ENCODE data around the gene DCC.

The DCC gene

DNA sequence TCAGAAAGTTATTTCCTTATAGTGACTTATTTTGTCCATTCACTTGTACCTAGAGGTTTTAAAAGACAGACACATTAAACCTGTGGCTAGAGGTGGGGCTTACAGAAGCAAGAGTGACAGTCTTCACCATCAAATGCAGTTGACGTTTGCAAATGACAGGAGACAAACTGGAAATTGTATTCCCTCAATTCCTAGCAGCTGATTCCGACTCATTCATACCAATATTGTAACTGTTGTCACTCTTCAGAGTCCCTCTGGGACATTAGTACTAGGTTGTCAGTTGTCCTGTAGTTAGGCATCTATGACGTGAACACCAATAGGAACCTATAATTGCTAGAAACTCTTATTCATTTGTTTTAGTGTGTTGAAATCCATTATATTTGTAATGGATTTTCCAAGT, 794.7 kb downstream of the DCC start:
- DNase-seq: no peak

DNA sequence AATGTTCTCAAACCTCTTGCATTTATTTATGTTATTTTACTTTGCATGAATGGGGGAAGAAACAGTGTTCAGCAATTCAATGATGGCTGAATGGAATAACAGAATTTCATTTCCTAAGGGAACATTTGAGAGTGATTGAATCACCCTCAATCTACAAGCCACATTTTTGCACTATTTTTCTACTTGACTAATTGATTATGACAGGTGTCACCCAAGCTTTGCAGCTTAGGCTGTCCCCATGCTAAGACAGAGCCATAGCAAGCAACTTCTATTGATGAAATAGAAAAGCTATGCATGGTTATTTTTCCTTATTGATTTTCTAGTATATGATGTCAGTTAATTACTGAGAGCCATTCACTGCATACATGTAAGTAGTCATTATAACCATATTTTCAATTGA, 795.7 kb downstream of the DCC start:
- no peak for DNase-seq

DNA sequence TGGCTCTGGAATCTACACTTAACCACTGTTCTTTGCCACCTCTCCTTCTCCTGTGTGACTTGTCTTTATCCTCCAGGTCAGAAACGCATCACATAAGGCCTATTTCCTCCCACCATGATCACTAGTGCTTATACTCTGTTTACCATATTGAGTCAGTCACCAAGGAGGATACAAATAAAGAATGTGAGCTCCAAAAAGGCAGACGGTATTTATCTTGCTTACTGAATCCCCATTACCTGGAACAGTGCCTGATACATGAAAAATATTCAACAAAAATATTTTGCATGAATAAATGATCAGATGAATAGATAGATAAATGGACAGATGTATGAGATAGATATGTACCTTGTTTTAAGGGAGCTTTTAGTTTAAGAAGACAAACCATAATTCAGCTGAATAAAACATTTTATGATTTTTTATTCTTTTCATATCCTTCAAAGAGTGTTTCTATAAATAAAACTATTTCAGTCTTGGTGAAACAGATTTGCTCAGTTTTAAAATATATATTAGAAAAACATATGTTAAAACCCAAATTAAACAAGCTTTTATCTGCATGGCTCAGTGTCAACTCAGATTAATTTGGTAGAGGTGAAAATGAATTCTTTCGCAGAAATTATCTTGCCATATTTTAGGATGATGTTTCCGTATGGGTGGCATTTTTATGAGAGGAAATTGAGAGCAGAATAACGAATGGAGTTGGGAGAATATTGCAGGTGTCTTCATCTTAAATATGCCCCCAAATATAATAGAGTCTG, 799.9 kb downstream of the DCC start:
- DNase-seq: no peak

DNA sequence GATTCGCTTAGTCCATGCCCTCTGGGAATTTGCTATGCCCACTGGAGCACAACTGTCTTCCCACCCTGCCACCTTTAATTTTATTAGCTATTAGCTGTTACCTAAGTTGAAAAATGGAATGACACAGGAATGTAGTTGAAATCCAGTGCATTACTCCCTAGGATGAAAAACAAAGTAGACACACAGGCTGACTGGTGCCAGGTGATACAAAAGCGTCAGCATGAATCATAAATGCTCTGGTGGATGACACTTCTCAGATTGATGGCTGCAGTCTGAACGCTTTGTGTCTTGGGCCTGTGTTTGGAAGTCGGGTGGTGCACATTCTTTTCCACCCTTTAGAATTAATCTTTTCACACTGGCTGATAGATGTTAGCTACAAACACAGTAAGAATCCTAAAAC, 802.0 kb downstream of the DCC start:
- DNase-seq: no peak

DNA sequence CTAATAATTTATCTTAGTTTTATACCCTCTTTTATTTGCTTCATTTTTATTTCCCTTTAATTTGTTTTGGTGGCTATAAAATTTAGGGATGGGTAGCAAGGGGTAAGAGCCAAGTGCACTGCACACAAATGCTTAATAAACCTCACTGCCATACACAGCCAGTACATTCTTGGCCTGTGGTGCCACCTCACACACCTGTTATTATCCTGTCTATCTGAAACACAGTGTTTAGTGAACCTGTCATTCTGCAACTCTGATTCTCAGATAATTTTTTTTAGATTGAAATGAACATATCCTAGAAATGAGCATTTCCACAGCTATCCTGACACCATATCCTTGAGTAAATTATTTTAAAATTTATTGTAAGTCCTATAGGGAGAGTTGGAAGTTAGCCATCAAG, 807.5 kb downstream of the DCC start:
- DNase-seq: no peak

DNA sequence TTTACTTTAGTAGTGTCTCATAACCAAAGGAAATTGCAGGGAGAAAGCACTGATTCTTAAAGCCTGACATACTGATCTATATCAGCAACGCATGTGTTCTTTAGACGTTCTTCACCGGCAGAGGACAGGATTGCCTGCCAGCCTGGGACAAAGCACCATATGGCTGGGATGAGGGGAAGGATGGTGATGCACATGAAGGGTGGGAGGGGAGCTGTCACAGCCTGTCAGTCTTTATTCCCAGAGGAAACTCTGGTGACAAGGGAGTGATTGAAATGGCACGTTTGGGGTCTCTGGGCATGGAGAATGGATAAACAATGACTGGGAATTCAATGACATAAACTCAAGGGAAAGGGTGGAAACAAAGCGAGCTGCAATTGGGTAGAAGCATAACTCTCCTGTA, 808.1 kb downstream of the DCC start:
- no peak for DNase-seq

DNA sequence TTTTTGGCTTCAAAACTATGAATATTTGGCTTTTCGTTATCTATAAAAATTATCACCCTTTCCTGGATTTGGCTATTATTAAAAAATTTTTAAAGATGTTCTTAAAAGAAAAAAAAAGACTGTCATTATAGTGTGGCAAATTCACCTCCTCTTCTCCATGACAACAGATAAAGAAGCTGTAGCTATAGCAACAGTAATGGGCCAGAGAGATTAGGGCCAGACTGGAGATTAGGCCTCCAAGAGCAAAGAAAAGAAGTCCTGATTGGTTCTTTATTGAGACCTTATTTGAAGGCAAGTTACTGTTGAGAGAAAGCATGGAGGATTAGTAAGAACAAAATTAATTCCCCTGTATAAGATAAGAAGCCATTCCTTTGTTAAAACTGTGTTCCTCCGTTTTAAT, 812.5 kb downstream of the DCC start:
- no peak for DNase-seq

DNA sequence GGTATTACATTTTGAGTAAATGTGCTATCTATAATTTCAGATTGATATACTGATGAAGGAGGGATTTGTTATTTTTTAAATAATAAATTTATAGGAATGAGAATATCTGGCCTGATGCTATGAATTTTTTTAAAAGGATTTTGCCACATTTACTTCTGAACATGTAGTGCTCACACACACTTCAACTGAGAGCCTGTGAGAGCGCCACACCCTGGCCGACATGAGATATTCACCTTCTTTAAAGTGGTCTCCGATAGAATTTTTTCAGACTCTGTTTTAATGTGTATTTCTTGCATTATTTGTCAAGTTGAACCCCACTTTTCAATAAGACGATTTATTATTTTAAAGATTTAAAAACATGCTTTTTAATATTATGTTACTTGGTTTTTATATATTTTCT, 813.3 kb downstream of the DCC start:
- no peak for DNase-seq

DNA sequence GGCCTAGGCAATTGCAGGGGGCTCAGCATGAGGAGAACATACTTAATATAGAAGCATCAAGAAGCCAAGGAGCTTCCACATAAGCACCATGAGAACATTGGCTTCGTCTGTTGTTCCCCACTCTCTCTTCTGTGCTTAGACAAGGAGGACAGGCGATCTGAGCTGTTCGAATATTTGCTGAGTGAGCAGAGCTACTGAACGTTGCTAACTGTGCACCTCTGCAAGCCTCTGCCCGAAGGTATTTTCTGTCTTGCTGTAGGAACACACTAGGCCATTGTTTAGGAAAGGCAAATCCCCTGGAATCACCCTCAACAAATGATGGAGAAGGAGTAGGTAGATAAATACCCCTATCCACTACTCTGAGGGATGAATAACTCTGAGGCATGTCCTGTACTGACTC, 813.8 kb downstream of the DCC start:
- no peak for DNase-seq

DNA sequence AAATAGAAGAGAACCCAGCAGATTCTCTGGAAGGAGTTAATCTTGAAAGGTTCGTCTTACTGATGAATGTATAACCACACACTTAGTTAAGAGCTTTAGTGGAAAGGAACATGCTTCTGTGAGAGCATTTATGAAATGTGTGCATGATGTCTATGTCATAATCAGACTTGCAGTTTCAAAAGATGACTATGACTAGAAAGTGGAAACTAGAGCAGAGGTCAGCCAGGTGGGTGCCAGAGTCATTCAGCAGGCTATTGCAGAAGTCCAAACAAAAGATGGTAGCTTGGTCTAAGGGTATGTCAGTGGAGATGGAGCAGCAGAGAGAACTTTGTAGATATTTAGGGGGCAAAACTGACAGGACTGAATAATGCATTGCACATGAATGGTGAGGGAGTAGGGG, 825.8 kb downstream of the DCC start:
- DNase-seq: no peak

DNA sequence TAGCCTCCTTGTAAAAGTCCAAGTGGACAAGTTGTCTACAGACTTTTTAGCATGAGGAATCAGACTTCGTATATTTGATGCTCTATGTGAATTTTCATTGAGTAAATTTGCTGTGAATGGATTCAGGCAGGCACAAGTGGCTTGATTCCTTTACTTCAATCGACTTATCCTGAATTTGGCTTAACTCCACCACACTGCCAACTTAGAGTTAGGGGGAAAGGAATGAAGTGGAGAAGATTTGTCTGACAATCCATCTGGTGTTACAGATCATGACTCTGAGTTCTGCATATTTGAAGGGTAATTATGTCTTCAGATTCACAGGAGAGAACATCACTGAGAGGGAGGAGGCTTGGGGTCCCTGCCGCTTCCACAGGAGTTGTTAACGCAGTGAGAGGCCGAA, 829.3 kb downstream of the DCC start:
- no peak for DNase-seq

DNA sequence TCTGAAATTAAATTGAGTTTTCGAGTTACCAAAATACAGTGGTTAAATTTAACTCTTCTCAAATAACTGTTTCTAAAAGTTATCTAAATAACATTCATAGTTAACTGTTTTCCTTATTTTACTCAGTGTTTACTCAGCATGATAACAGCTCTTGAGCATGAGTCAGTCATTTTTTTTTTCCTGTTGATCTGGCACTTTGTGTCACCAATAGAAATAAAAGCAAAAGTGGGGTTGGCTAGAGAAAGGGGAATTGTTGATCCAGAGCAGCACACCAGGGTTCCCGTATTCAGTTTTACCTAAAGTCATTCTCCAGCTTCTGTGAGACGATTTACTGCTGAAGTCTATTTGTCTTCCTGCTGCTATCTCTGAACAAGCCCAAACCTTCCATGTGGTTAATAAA, 851.6 kb downstream of the DCC start:
- DNase-seq: no peak

DNA sequence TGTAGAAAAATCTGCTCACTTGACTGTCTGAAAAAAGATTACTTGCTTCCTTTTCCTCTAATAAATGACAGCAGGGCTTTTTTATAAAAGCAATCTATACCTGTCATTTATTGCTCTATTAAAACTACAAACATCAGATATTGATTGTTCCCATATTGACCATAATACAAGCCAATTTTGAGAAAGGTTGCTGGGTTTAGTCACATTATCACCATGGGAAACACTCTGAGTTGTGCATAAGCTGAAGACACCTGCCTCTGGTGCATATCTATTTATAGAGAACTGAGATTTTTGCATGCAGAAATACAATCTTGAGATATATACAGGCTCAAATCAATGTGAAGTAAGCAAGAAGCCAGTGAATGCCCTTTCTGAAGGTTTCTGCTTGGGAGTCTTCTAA, 853.9 kb downstream of the DCC start:
- no peak for DNase-seq

DNA sequence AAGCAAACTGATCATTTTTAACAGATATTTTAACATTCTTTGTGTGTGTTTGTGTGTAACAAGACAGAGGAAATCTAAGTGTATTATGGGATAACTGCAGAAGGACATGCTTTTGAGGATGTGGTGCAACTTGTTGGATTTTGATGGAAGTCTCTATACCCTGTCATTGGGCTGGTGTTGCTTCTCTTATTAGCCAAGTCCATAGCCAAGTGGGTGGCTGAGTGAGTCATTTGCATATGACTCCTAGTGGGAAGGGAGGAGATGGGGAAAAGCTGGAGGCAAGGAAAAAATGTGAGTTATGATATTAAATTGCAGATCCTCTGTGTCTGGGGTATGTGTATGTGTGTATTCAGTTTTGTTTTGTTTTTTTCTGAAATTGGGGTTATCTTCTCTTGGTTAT, 879.9 kb downstream of the DCC start:
- no peak for DNase-seq

DNA sequence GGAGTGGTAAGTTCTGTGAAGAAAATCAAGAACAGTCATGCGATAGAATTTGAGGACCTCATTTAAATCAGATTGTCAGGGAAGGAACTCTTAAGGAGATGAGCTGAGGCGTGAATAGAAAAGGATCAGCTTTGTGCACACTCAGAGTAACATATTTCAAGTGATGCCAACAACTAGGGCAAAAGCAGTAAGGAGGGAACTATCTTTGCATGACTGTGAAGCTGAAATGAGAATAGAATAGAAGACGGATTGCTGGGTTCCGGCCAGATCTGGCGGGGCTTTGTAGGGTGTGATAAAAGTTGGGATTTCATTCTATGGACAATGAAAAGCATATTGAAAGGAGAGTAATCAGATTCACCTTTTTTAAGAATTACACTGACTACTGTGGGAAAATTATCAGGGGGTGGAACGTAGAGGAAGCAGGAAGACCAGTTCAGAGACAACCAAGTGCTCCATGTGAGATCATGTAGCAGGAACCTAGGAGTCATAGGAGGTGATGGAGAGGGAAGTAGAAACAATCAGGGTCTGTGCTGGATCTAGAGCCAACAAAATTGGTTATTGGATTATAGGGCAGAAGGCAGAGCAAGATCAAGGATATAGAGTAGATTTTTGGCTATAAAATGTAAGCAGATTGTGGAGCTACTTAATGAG, 884.3 kb downstream of the DCC start:
- no peak for DNase-seq

DNA sequence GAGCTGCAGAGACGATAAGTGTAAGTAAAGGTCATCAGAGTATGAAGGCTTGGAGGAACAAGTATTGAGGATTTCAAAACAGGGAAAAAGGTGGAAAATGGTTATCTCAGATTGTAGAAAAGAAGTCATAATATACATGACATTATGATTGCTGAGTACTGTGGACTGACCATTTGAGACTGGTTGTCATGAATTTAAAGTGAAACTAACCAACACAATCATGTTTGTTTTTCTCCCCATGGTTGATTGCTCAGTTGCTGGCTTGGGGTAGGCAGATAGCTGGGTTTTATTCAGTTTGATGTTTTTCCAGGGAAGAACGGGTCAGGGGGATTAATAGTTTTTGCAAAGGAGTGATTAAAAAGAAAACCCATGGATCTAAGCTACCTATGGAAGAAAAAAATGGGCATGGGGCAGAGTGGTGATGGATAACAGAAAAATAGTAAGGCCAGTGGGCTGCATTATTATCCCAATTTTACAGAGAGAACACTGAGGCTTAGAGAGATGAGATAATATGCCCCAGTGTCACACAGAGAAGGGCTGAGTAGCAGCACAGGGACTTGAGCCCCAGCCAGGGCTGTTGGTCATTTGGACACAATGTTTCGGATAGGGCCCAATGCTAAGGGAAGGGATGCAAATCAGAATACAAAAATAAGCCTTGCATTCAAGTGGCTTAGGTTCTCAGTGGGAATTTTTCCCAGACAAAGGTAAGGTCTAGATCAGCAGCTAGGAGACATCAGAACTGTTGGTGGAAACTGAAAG, 885.7 kb downstream of the DCC start:
- DNase-seq: no peak

DNA sequence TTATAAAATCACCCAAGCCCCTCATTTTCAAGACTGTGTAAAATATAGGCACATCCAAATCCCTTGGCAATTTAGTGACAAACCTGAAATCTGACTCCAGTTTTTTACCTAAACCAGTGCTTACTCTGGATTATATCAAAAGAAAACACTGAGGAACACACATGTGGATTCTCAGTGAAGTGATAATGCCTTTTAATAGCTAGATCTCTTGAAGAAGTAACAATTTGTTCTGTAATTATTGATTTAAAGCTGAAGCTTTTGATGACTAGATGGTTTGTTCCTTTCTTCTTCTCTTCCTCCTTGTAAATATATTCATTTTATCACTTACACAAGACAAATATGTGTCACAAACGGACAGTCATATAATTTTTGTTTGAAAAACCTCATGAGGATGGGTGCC, 894.6 kb downstream of the DCC start:
- DNase-seq: no peak

DNA sequence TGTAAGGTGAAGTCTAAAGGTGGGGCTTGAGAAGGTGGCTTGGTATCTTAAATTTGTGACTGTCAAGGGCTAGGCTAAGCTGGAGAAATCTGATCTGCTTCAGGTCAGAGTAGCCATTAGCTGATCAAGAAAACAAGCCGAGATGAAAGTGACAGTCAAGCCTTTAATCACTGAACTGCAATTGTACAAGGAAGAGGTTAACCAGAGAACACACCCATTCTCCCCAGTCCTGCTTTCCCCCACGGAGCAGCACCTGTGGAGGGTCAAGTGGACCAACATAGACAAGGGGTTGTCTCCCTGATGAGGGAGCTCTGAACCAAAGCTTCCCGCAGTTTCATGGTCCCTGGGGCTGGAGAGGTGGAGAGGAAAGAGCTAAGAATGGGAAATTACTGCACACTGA, 901.2 kb downstream of the DCC start:
- no peak for DNase-seq

DNA sequence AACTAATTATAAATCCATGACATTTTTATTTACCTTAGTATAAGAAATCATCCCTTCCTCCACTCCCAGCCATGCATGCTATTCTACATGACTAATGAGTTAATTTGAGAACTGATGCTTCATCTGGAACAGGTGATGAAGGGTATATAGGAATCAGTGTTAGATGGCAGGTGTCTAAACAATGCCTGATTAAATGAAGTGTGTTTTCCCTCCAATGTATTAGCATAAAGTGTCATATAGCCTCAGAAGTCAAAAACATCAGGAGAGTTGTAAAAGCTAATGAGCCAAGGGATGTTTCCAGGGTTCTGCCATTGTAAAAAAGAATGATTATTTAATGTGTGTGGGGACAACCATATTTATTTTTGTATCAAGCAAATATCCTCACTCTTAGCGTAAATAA, 913.8 kb downstream of the DCC start:
- no peak for DNase-seq

DNA sequence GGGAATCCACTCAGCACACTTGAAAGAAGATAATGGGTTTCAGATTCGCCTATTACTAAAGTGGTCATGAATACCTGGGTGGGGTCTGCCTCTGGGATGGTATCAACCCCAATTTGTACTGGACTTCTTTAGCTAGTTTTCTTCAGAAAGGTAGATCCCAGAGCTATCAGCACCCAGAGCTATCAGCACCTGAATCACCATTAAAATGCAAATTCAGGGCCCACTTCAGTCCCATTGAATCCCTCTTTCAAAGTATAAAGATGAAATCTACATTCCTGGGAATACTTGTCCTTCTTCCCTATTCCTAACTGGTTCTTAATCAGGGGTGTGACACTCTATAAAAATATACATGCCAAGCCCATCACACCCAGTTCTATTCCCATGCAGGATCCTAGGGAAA, 914.3 kb downstream of the DCC start:
- DNase-seq: no peak

DNA sequence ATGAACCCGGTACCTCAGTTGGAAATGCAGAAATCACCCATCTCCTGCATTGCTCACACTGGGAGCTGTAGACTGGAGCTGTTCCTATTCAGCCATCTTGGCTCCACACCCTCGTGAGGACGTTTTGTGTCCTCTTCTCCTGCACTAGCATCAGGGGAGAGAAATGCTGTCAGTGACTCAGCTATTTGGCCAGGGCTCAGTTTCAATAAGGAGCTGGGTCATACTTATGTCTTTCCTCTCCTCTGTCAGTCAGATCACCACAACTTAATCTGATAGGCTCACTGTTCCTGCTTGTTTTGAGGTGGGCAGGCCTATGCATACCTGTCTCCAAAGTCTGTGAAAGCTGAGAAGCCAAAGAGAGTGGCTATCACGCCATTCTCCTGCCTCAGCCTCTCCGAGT, 921.2 kb downstream of the DCC start:
- no peak for DNase-seq

DNA sequence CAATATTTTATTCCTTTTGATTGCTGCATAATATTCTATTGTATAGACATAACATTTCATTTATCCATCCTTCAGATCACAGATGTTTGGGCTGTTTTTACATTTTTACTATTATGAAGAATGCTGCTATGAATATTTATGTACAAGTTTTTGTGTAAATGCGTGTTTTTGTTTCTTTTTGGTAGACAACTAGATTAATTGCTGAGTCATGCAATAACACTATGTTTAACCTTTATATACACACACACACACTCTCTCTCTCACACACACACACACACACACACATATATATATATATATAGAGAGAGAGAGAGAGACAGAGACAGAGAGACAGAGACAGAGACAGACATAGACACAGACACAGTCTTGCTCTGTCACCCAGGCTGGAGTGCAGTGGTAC, 926.9 kb downstream of the DCC start:
- DNase-seq: no peak

DNA sequence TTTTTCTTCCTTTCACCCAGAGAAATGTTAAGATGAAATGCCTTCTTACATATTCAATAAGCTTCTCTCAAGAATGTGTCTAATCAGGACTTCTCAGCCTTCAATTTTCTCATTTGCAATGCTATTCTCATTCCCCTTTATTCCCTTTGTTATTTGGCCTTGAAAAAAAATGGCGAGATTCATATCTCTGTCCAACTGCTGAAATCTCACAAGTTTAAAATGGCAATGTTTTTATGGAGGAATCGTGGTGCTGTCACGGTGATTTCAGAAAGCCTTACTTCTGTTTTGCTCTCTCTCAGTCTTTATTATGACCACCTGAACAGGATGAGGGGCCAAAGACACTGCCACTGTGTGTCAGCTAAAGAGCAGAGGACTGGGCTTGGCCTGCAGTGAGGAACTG, 928.5 kb downstream of the DCC start:
- no peak for DNase-seq

DNA sequence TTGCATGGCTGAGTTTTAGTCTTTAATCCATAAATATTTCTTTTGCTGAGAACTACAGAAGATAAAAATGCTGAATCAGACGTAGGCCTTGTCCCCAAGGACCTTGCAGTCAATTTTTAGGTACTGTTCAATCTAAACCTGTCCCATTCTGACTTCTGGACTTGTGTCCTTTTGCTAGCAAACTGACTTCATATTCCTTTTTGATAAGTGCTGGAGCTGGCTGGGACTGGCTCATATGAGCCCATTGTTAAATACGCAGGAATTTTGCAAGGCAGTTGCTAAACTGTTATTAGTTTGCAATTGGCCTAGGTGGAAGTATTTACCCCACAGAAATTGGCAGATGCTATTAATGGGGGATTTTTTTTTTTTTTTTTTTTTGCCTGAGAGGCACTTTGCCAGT, 941.4 kb downstream of the DCC start:
- DNase-seq: no peak

All from activated effector memory CD4-positive, alpha-beta T cell treated with Interleukin-2 at 50 U/mL for 16 hours (primary cell).